Urothelium cell line (cell line): ENCODE measurements around the gene OVCA2.

Experiments
- DNase-seq: peaks from one replicate; pipeline ENCODE4 v3.0.0; 2011; ENCODE audit warnings: low spot score, mixed read lengths
- FAIRE-seq: peaks from 2 replicates; lab custom pipeline; 2011; peaks lifted over from hg19 to GRCh38; lab: Jason Lieb, UNC

The OVCA2 gene

DNA sequence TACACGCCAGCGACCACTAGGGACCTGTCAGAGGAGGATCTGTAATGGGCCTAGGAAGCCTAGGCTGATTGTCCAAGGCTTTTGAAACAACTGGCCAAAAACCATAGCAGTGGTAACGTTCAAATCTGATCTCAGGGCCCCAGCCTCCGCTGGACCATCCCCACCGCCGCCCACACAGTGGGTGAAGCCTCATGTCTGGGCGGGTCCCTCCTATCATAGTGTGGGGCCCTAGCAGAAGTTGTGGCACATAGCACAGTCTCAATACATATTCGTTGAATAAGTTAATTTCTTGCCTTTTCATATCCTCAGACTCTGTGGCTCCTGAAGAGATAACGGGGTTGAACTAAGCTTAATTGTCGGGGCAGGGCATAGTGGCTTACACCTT, 11.1 kb upstream of the OVCA2 start:
- no peak for FAIRE-seq

DNA sequence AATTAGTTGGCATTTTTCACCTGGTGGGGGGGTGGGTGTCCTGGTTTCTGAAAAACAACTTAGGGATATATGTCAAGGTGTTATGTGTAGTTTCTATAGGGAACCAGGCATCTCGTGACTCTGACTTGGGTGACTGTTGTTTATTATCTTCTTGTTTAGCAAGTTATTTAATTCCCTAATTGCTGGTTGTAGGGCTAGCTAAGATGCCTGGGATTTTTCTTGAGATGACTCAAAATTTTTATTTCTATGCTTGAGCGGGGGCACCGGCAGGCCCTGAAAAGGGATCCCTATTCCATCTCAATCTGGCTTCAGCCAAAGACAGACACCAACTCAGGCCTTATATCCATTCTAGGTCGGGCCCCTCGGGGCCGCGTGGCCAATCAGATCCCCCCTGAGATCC, 8.7 kb upstream of the OVCA2 start:
- DNase-seq (no peak), FAIRE-seq (no peak)

More for the DNA sequence above, 11.1 kb upstream of the OVCA2 start:
- no peak for DNase-seq

- FAIRE-seq, result no peak
Observed at GRCh38 chr17:2034157-2034556, 7.7 kb upstream of the OVCA2 start.

GRCh38 chr17:2034806-2035540, 6.8 kb upstream of the OVCA2 start:
- FAIRE-seq (no peak), DNase-seq (no peak)

More at GRCh38 chr17:2034157-2034556, 7.7 kb upstream of the OVCA2 start:
- no peak for DNase-seq

DNA sequence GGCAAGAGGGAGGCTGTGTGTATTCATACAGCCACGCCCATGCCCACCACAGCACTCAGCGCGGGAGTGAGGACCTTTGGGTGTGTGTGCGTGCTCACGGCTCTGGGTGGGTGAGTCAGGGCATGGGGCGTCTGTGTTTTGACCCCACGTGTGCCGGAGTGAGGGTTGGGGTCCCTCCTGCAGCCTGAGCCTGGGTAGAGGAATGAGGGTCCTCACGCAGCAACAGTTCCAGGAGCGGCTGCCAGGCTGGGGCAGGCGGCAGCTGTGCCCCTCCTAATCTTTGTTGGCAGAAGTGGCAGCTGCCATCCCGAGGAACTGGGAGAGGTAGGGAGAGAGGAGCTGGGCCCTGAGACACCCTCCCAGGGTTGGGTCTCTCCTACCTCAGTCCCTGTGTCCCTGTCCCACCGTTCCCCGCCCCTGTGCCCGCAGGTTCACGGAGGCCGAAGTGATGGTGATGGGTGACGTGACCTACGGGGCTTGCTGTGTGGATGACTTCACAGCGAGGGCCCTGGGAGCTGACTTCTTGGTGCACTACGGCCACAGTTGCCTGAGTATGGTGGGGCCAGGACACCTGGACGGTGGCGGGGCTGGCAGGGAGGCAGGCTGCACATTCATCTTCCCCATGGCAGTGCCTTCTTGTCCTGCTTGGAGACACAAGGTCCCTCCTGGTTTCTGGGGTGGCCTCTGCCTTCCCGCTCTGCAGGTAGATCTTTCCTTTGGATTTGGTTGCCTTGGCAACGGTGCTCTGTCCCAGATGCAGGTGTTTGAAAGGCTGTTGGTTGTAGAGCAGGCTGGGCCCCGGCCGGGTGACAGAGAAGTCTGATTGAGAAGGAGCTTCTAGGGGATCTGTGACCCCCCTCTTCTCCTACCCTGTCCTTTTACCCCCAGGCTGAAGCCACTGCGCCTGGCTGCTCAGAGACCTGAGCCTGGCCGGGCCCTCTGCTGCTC, 6.0 kb upstream of the OVCA2 start:
- no peak for DNase-seq
- FAIRE-seq, result no peak

DNA sequence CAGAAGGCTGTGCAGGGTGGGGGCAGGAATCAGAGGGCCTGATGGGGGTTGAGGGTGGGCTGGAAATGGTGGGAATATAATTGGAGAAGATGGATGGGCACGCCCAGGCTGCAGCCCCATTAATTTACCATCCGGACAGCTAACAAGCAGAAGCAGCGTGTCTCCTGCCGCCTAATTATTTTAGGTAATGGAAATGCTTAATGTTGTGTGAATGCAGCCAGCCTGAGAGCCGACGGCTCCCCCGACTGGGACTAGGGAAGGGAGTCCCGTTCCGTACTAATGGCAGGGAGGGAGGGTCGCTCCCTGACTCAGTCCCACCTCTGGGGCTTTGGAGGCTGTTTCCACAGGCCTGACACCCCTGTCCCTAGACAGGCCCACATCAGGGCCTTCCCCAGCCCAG, 4.7 kb upstream of the OVCA2 start:
- DNase-seq, result no peak
- no peak for FAIRE-seq

DNA sequence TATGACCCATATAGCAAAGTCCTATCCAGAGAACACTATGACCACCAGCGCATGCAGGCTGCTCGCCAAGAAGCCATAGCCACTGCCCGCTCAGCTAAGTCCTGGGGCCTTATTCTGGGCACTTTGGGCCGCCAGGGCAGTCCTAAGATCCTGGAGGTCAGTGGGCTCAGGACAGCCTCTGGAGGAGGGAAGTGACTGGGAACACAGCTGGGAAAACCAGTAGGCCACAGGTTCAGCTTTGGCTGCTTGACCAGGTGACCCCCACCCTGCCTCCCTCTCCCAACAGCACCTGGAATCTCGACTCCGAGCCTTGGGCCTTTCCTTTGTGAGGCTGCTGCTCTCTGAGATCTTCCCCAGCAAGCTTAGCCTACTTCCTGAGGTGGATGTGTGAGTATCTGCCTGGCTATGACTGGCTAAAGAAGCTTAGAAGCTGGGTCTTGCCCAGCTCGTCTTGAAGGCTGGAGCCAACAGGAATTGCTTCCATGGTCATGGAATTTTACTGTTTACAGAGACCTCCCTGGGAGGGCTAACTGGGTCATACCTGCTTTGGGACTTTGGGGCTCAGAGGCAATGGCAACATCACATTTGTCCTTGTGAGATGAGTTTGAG, 1.5 kb upstream of the OVCA2 start:
- DNase-seq, result no peak
- FAIRE-seq, result no peak

- DNase-seq, result no peak
- no peak for FAIRE-seq
Observed at GRCh38 chr17:2040942-2041560, 771 bp upstream of the OVCA2 start.

DNA sequence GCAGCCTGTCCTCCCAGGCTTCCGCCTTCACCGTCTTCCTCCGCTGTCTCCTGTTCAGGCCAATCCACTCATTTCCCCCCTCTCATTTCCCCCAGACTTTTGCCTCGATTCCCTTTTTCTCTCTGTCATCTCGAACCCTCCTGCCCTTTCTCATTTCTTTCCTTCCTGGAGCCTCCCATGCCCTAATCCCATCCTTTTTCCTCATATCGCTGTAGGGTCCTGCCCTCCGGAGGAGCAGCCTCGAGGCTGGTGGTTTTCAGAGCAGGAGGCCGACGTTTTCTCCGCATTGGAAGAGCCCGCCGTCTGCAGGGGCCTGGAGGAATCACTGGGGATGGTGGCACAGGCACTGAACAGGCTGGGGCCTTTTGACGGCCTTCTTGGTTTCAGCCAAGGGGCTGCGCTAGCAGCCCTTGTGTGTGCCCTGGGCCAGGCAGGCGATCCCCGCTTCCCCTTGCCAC, 597 bp downstream of the OVCA2 start:
- DNase-seq (no peak), FAIRE-seq (no peak)

DNA sequence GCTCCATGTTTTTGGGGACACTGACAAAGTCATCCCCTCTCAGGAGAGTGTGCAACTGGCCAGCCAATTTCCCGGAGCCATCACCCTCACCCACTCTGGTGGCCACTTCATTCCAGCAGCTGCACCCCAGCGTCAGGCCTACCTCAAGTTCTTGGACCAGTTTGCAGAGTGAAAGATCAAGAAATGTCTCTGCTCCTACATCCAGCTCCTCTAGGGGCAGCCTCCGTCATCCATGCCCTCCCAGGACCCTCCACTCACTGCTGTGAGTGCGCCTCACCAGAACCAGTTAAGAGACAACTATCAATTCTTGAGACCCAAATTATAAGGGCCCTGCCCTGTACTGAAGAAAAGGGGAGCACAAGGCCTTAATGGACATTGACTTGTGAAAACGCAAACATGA, 1.1 kb downstream of the OVCA2 start:
- FAIRE-seq (no peak), DNase-seq (no peak)

- no peak for DNase-seq
- no peak for FAIRE-seq
Observed at GRCh38 chr17:2043785-2044184, 2.0 kb downstream of the OVCA2 start.

DNA sequence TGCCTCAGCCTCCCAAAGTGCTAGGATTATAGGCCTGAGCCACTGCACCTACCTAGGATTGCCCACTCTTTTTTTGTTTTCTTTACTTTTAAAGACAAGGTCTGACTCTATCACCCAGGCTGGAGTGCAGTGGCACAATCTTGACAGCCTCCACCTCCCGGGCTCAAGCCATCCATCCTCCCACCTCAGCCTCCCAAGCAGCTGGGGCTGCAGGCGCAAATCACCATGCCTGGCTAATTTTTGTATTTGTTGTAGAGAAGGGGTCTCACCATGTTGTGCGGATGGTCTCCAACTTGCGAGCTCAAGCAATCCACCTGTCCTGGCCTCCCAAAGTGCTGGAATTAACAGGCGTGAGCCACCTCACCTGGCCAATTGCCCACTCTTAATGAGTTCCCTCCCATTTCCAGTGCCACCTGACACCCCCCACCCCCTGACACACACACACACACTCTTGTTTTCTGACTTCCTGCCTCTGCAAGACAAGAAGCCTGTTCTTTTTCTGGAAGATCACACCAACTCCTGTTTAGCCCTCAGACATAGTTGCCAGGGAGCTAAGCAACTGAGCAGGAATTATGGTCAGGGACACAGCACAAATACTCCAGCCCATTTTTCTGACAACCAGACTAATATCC, 2.6 kb downstream of the OVCA2 start:
- FAIRE-seq, result no peak
- DNase-seq, result no peak

DNA sequence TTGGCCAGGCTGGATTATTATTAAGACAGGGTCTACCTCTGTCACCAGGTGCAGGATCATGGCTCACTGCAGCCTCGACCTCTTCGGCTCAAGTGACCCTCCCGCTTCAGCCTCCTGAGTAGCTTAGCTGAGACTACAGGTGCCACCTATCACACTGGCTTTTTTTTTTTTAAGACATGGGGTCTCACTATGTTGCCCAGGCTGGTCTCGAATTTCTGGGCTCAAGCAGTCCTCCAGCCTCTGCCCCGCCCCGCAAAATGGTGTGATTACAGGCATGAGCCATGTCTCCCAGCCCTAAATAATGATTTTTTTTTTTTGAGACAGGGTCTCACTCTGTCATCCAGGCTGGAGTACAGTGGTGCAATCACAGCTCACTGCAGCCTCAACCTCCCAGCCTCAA, 5.8 kb downstream of the OVCA2 start:
- DNase-seq (no peak), FAIRE-seq (no peak)

- FAIRE-seq, result no peak
- DNase-seq, result no peak
Observed at GRCh38 chr17:2048805-2049204, 7.0 kb downstream of the OVCA2 start.

DNA sequence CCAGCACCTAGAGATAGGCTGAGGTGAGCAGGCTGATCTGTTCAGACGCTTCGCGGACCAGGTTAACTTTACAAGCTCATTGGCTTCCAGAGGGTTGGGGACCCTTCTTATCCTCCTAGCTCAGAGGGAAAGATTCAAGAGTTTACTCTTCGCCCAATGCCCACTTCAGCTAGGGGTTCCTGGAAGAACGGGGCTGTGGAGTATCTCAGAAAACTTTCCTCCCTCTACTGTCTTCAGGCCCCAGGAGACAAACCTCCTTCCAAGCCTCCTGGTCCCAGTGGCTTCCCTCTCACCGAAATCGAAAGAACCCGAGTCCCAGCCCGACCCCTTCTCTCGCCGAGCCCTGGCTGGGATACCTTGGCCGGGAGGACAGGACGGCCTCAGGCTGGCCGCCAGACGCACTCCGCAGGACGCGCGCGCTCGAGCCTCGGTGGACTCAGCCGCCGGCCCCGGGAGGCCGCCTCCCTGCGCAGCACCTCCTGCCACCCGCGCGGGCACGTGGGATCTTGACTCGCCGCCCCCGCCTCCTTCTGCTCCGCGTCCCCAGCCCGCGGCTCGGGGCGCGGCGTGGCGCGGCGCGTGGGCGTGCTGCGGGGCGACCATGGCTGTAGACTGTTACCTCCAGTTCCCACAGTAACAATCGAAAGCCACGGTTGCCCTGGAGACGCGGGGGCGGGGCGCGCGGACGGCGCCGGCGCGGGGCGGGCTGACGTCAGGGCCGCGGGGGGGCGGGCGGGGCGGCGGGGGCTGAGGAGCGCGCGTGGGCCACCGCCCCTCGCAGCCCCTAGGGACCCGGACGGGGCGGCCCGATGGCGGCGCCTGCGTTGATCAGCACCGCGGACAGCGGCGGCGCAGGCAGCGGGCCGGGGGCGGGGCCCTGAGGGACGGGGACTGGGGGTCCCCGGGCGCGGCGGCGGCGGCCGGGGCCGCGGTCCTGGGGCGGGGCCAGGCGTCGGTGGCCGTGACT, 7.8 kb downstream of the OVCA2 start:
- FAIRE-seq (no peak), DNase-seq (peak; percentile 88)

DNA sequence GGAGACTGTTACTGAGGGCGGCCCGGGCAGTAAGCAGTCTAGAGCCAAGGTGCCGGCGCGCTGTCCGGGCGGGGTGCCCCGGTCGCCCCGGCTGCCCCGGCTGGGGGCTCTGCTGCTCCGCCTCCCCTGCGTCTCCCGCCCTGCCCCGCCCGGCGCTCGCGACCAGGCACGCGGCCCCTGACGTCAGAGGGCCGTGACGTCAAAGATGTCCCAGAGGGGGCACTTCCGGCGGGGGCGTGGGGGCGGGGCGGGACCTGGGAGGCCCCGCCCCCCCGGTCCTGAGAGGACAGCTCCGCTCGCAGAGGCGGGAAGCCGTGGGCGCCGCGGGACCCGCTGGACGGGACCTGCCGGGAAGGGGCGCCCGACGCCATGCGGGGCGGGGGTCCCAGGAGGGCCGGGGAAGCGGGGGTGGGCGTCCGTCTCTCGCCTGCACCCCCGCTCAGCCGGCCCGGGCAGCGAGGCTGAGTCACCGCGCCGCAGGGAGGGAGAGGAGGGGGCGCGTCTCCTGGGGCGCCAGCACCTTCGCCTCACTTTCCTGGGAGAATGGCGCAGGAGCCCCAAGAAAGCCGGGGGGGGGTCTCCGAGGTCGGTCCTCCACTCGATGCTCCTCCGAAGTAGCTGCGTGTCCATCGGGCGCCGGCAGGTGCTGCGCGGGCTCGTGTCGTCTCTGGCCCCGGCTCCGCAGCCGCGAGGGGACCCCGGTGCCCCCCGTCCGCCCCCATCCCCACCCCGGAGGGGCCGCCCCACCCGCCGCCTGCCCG, 8.7 kb downstream of the OVCA2 start:
- peak; percentile 63 for DNase-seq
- no peak for FAIRE-seq

GRCh38 chr17:2051061-2051932, 9.5 kb downstream of the OVCA2 start:
- DNase-seq (no peak), FAIRE-seq (no peak)
